GM18858 (cell line): Measurements from ENCODE around the gene GRN.
"Not testable (repeated sequence)": the region's sequence is repeated elsewhere in the genome, so short reads cannot be mapped to it uniquely, and the experiment has no call there.

ENCODE experiments used
- ATAC-seq: cut with Tn5 transposase; IDR thresholded peaks from one replicate; pipeline ENCODE4 v1.9.1; 2021; ENCODE audit not compliant: unreplicated experiment

GRN gene

GRCh38 chr17:44346064-44346844, 1.2 kb downstream of the GRN start:
- no peak for ATAC-seq

DNA sequence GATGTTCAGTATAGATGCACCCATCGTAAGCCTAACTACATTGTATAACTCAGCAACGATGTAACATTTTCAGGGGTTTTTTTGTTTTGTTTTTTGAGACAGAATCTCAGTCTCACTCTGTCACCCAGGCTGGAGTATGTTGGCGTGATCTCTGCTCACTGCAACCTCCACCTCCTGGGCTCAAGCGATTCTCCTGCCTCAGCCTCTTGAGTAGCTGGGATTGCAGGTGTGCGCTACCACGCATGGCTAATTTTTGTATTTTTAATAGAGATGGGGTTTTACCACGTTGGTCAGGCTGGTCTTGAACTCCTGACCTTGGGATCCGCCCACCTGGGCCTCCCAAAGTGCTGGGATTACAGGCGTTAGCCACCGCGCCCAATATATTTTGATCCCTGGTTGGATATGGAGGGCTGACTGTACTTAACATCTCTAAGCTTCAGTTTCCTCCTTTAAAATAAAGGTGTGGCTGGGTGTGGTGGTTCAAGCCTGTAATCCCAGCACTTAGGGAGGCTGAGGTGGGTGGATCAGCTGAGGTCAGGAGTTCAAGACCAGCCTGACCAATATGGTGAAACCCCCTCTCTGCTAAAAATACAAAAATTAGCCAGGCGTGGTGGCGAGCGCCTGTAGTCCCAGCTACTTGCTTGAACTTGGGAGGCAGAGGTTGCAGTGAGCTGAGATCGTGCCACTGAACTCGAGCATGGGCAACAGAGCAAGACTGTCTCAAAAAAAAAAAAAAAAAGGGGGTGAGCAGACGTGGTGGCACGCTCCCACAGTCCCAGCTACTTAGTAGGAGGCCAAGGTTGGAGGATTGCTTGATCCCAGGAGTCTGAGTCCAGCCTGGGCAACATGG, 2.3 kb downstream of the GRN start:
- ATAC-seq = not testable (repeated sequence)

GRCh38 chr17:44348234-44348987, 3.3 kb downstream of the GRN start:
- ATAC-seq = no peak

DNA sequence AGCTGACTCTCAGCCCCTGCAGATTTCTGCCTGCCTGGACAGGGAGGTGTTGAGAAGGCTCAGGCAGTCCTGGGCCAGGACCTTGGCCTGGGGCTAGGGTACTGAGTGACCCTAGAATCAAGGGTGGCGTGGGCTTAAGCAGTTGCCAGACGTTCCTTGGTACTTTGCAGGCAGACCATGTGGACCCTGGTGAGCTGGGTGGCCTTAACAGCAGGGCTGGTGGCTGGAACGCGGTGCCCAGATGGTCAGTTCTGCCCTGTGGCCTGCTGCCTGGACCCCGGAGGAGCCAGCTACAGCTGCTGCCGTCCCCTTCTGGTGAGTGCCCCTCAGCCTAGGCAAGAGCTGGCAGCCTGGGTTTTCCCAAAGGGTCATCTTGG, 3.9 kb downstream of the GRN start:
- no peak for ATAC-seq

DNA sequence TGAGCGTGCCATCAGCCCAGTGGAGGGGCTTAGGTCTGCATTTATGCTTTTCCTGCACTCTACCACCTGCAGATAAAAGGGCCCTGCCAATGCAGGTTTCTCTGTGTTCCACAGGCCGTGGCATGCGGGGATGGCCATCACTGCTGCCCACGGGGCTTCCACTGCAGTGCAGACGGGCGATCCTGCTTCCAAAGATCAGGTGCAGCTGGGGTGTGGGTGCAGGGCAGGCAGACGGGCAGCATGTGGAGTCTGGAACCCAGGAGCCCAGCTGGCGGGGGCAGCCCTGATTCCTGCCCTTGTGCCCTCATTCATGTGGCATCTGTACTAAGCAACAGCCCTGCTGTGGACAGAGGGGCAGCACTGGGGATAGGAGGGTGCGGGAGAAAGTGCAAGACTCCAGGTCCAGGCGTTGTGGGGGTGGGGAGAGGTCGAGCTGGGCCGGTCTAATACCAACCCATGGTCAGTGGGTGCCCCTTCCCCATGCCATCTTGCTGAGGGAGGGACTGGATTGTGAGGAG, 4.5 kb downstream of the GRN start:
- ATAC-seq = no peak

- no peak for ATAC-seq
Observed at GRCh38 chr17:44350733-44351226, 5.7 kb downstream of the GRN start.

- no peak for ATAC-seq
Observed at GRCh38 chr17:44351464-44351863, 6.4 kb downstream of the GRN start.

- ATAC-seq = no peak
Observed at GRCh38 chr17:44351961-44352827, 7.1 kb downstream of the GRN start.

DNA sequence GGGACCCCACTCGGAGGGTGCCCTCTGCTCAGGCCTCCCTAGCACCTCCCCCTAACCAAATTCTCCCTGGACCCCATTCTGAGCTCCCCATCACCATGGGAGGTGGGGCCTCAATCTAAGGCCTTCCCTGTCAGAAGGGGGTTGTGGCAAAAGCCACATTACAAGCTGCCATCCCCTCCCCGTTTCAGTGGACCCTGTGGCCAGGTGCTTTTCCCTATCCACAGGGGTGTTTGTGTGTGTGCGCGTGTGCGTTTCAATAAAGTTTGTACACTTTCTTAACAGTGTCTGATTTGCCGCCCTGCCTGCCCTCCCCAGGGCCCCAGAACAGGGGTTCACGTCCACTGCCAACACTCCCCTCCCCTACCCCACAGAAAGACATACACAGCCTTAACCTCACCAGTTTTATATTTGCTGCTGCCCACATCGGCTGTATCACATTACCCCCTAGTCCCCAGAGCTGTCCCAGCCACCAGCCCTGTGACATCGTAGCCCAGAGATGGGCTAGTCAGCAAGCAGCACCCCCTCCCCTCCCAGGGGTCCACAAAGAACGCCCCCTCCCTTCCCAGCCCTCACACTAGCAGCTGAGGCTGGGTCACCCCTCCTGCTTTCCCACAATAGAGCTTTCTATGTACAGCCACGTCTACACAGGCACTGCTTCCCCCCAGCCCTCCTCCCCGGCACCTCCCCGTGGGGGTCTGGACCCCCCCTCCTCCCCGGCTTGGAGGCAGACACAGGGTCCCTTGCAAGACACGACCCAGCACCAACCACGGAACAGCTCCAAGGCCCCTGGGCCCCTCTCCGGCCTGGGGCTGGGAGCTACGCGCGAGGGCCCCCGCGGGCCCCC, 7.9 kb downstream of the GRN start:
- no peak for ATAC-seq

DNA sequence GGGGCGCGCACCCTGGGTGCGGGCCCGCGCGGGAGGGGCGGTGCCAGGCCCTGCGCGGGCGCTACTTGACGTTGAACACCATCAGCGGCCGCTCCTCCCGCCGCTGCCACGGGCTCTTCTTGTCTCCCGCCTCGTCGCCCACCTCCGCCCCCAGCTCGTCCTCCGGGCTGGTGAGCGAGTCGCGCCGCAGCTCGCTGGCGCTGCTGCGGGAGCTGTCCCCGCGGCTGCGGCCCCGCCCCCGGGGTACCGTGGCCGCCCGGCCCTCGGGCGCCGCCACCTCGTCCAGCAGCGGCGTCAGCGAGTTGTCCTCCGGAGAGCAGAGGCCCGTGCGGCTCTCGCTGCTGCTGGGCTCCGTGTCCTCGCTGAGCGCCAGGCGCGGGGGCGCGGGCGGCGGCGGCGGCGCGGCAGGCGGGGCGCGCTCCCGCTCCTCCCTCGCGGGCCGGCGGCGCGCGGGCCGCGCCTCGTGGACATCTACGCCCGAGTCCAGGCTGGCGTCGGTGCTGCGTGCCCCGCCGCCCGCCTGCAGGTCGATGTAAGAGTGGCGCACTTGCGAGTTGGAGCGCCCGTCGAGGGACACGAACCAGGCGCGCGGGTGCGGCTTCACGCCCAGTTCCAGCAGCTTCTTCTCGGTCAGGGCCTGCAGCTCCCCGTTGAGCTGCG, 8.7 kb downstream of the GRN start:
- no peak for ATAC-seq

DNA sequence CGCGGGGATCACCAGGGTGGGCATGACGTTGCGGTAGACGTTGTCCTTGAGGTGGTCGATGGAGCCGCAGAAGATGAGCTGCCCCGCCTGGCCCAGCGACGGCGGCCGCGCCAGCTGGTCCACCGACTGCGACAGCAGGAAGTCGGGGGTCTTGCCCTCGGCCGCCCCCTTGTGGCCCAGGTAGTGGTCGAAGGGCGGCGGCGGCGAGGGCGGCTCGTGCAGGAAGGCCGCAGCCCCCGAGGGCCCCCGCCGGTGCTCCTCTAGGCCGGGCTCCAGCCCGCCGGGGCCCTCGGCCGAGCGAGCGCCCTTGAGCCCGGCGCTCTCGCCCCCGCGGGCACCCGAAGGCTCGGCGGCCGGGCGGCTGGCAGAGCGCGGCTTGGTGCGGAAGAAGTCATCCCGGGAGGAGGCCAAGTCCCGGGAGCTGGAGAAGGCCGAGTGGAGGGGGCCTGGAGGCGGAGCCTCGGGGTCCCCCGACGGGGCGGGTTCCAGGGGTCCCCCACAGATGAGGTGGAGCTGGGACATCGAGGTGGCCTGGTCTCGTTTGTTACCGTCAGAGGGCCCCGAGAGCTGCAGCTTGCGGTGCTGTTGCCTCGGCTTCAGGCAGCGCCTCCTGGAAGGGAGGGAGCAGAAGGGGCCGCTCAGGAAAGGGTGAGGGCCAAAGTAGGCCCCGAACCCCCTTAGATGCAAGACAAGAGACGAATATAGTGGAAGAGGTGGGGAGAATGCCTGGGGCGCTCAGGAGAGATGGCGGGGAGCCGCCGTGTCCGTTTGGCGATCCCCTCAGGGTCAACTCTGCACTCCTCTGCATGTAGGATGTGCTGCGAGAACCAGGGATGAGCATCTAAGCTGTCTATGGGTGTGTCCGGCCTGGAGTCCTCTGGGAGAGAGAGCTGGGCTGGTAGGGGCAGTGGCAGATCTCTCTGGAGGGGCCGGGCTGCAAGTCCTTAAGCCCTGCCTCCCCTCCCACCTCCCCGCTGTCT, 9.8 kb downstream of the GRN start:
- ATAC-seq = no peak

DNA sequence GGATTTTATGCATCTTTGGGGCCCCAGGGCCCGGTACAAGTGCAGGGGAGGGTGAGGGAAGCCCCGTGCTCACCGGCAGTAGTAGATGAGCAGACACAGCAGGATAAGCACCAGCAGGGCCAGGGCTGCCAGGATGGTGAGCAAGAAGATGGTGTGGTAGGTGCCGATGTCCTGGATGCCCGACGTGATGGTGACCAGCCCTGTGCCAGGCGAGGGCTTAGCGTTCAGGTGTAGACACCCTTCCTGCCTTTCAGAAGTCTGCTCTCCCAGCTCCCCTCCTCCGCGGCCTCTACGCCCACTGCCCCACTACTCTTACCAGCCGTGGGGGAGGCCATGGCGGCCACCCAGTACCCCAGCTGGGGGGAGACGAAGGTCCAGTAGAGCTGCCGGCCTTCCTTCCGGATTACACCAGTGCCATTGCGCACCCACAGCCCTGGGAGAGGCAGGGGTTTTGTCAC, 10.6 kb downstream of the GRN start:
- no peak for ATAC-seq

- ATAC-seq = no peak
Observed at GRCh38 chr17:44356241-44356640, 11.1 kb downstream of the GRN start.

DNA sequence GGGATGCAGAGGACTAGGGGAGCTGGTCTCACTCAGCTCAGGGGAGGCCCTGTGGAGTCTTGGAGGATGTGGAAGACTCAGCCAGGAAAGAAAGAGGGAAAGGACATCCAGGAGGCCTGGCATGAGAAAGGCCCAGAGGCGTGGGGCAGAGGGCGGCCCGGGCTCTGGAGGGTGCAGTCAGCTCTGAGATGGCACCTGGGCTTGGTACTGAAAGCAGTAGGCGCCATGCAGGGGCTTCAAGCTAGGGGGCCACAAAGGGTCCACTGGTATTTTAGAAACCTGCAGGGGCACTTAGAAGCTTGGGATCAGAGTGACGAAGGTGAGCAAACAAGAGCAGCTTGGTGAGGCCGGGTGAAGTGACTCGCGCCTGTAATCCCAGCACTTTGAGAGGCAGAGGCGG, 13.0 kb downstream of the GRN start:
- no peak for ATAC-seq

DNA sequence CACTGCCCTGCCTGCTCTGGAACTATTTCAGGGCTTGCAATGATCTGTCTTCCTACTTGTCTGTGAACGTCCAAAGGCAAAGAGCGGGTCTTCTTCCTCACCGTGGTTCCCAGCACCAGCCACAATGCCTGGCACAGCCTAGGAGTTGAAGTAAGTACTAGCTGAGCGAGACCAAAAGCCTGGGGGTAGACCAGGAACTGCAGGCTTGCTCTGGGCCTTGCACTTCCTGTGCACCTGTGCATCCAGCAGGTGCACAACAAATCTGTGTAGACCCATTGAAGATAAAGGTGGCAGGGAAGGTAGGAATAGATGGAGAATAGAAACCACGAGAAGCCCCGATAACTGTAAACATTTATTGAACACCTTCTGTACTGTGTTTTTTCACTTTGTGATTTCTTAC, 13.9 kb downstream of the GRN start:
- ATAC-seq = no peak

GRCh38 chr17:44359458-44360143, 14.5 kb downstream of the GRN start:
- no peak for ATAC-seq

- ATAC-seq = no peak
Observed at GRCh38 chr17:44360144-44360533, 15.0 kb downstream of the GRN start.
